T-helper 2 cell (primary cell): Measurements from ENCODE around the gene MSL2.
A peak's percentile ranks its signal among the peaks of the same experiment; 100 is the strongest.
"Not testable (repeated sequence)": the region's sequence is repeated elsewhere in the genome, so short reads cannot be mapped to it uniquely, and the experiment has no call there.

Experiments
- DNase-seq, 5 experiments: peaks; one replicate each; pipeline versions ENCODE4 v3.0.0 to v3.0.0-alpha.2; 2012 to 2022

MSL2 gene

DNA sequence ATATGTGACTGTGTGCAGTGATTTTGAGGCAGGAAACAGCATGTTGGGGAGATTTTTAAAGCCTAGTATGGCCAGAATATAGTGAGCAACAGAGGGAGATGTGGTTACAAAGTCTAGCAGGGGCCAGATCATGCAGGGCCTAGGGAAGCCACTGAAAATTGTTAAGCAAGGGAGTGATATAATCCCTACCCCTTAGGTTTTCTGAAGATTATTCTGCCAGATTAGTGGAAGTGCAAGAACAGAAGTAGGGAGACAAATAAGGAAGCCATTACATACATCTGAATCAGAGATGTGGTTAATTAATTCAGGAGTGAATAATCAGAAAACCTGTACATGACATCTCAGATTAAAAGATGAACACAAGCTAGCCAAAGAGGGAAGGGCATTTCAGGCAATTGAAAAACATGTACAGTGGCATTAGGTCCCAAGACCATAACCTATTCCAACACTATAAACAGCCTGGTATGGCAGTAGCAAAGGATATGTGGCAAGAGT lies 54.8 kb downstream of the MSL2 start:
- no peak for DNase-seq

DNA sequence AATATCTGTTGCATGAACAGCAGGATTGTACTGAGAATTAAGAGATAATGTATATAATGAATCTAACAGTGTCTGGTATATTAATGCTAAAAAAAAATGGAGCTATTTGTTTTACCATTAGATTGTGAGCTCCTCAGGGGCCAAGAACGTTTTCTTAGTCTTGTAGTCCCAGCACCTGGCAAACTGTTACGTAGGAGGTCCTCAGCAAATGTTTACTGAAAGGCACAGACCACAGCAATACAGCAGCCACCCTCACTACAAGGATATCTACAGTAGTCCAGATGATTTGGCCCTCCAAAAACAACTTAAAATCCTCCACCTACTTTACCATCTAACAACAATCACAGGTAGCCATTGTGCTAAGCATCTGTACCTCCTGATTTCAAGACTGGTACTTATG lies 59.7 kb downstream of the MSL2 start:
- DNase-seq = no peak

DNA sequence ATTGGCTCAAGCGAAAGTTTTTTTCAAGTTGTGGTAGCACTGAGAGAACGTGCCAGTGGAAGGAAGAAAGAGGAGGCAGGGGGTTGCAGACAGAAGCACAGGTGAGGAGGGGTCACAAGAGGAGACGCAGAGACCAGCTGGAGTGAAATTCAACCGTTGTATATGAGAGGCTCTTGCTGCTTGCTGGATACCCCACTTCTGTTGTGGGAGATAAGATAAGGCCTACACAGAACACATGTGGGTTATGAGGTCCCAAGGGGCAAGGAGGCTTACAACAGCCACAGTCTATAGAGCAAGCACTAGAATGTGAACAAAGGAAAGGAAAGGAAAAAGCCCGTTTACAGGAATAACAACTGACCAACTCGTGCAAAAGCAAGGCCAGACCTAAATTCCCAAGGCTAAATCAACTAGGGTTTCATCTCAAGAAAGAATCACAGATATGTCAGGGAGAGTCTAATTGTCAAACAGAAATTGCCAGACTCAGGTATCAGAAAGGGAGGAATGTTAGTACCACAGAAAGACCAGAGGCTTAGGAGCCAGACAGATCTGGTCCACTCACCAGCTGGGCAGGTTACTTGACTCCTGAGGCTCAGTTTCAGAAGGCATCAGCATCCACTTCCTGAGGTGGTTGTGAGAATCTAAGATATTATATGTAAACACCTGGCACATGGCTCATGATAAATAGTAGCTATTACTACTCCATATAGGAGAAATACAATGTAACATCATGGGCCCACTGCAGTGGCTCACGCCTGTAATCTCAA lies 60.9 kb downstream of the MSL2 start:
- DNase-seq = peak in 1 of 5 experiments; percentile 35

DNA sequence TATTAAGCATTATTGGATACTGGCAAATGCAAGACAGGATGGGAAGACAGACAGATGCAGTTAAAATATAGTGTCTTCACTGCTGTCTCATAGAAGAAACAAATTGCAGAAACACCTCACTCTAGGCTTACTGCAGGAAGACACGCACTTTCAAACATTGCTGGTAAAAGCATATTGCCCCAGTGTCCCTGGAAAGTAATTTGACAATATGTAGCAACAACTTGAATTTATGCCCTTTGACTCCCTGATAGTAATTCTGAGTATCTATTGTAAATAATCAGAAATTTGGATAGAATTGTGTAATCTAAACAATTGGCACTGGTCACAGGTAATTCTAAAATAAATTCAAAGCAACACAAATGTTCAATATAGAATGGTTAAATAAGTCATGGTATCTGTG lies 62.0 kb downstream of the MSL2 start:
- no peak for DNase-seq

DNA sequence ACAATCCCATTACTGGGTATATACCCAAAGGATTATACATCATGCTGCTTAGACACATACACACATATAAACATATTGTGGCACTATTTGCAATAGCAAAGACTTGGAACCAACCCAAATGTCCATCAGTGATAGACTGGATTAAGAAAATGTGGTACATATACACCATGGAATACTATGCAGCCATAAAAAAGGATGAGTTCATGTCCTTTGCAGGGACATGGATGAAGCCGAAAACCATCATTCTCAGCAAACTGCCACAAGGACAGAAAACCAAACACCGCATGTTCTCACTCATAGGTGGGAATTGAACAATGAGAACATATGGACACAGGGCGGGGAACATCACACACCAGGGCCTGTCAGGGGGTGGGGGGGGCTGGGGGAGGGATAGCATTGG lies 64.5 kb downstream of the MSL2 start:
- DNase-seq = not testable (repeated sequence)

DNA sequence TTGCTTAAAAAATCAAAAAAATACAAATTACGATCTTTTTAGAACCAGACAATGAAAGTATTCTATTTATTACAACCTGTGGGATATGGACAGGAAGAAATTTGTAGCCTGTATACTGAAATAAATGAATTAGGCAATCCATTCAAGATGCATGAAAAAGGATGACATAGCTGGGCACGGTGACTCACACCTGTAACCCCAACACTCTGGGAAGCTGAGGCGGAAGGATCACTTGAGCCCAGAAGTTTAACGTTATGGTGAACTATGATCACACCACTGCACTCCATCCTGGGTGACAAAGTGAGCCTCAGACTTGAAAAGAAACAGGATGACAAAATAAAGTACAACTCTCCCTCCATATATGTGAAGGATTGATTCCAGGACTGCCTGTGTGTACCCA lies 74.1 kb downstream of the MSL2 start:
- no peak for DNase-seq

DNA sequence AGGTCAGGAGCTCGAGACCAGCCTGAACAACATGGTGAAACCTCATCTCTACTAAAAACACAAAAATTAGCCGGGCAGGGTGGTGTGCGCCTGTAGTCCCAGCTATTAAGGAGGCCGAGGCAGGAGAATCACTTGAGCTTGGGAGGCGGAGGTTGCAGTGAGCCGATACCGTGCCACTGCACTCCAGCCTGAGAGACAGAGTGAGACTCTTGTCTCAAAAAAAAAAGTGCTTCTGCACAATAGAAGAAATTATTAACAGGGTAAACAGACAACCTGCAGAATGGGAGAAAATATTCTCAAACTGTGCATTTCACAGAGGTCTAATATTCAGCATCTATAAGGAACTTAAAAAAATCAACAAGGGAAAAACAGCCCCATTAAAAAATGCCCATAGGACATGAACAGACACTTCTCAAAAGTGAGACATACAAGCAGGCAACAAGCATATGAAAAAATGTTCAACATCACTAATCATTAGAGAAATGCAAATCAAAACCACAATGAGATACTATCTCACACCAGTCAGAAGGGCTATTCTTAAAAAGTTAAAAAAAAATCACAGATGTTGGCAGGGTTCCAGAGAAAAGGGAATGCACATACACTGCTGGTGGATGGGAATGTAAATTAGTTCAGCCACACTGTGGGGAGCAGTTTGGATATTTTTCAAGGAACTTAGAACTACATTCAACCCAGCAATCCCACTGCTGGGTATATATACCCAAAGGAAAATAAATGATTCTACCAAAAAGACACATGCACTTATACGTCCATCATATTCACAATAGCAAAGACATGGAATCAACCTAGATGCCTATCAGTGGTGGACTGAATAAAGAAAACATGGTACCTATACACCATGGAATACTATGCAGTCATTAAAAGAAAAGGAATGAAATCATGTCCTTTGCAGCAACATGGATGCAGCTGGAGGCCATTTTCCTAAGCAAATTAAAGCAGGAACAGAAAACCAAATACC lies 75.5 kb downstream of the MSL2 start:
- DNase-seq = no peak

DNA sequence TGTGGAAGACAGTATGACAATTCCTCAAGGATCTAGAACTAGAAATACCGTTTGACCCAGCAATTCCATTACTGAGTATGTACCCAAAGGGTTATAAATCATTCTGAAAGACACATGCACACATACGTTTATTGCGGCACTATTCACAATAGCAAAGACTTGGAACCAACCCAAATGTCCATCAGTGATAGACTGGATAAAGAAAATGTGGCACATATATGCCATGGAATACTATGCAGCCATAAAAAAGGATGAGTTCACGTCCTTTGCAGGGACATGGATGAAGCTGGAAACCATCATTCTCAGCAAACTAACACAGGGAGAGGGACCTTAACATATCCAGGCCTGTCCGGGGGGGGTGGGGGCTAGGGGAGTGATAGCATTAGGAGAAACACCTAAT lies 76.4 kb downstream of the MSL2 start:
- DNase-seq = not testable (repeated sequence)

DNA sequence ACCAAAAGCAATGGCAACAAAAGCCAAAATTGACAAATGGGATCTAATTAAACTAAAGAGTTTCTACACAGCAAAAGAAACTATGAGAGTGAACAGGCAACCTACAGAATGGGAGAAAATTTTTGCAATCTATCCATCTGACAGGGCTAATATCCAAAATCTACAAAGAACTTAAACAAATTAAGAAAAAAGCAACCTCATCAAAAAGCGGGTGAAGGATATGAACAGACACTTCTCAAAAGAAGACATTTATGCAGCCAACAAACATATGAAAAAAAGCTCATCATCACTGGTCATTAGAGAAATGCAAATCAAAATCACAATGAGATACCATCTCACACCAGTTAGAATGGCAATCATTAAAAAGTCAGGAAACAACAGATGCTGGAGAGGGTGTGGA lies 76.8 kb downstream of the MSL2 start:
- not testable (repeated sequence) for DNase-seq

DNA sequence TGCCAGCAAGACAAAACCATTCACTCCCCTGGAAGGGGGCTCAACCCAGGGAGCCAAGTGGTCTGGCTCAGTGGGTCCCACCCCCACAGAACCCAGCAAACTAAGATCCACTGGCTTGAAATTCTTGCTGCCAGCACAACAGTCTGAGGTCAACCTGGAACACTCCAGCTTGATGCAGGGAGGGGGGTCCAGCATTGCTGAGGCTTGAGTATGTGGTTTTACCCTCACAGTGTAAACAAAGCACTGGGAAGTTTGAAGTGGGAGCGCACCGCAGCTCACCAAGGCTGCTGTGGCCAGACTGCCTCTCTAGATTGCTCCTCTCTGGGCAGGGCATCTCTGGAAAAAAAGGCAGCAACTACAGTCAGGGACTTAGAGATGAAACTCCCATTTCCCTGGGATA lies 81.7 kb downstream of the MSL2 start:
- DNase-seq = no peak

DNA sequence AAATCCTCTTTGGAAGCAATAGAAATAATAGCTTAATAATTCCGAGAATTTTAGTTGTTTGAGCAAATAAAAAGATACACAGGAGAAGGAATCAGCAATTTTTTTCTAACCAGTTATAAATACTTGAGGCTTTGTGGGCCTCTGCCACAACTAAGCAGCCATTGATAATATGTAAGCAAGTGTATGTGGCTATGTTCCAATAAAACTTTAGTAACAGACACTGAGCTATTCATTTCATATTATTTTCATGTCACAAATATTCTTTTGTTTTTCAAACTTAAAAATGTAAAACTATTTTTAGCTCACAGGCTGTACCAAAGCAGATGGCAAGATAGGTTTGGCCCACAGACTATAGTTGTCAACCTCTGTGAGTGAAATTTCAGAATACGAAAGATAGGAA lies 85.7 kb downstream of the MSL2 start:
- DNase-seq = no peak

DNA sequence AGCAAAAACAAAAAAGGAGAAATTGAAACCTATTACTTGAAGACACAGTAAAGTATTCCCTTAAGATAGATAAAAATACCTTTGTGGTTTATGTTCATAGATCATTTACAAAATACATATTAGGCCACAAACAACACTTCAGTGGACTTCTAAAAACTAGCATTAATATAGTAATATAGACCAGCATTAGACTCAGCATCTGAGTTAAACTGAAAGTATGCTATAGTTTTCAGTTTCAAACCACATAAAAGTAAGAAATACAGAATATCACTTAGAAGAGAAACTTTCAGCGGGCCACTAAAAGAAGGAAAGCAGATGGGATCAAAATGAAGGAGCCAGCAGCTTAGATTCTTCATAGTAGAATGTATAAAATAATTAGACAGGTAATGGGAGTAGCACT lies 86.6 kb downstream of the MSL2 start:
- peak in 1 of 5 experiments; percentile 14 for DNase-seq

DNA sequence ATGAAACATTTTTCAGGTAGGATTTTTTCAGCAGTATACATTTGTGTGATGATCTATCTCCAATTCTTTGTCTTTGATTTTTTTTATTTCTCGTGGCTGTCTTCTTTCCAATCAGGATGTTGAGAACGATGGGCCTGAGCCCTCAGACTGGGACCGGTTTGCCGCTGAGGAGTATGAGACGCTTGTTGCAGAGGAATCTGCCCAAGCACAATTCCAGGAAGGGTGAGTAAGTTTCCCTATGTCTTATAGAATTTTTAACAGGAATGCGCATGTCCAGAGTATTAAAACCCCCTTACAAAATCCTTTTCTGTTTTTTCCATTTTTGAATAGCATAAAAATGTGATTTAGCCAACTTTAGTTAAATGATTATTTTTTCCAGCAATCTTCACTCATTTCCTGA lies 90.0 kb downstream of the MSL2 start:
- DNase-seq = no peak

DNA sequence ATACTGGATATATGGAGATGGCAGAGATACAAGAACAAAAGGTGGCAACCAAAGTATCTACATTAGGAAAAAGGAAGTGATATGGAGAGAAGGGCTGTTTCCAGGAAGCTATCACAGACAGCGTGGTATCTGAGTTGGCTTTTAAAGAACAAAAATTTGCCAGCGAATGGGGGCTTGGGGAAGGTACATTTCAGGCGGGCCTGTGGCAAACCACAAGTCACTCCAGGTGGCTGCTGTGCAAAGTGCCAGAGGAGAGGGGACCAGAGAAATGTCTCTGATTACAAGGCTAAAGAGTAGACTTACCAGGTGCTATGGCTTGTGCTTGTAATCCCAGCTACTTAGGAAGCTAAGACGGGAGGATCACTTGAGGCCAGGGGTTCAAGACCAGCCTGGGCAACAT lies 91.1 kb downstream of the MSL2 start:
- peak in 1 of 5 experiments; percentile 11 for DNase-seq
